ENCODE measurements around the gene NTM.

Gene NTM

DNA sequence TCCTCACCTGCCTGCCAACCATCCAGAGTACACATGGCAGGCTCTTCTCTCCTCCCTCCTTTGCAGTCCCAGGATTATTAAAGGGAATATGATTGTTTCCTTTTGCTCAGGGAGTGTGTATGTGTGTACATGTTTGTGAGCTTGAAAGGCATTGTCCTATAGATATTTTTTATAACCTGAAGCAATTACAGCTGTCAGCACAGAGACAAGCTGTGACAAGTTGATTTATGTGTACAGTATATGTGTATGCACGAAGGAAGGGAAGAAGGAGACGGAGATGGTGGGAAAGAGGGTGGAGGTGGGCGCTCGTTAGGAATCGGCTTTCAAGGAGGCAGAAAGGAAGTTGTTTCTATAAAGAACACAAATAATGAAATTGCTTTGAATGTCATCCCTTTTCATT, 537.0 kb downstream of the NTM start:
- Histone ChIP-seq H3F3A (ENCODE audit: low read depth) (no peaks in the 10 kb centered on the region), H3K4me2 (ENCODE audit: low read depth, low read length, poor library complexity, severe bottlenecking) (no peak overlapping the region), H3K27me3 (ENCODE audit: insufficient read depth, low read length, poor library complexity, severe bottlenecking) (no peaks in the 10 kb centered on the region), H3K4me1 (ENCODE audit: insufficient read depth, low read length, poor library complexity, severe bottlenecking) (no peaks in the 10 kb centered on the region), H3K9ac (ENCODE audit: low read depth, low read length, poor library complexity, severe bottlenecking) (no peak overlapping the region), H3K9me2 (replicated peaks; ENCODE audit: low read depth, low read length) (no peaks in the 10 kb centered on the region), H2AFZ (ENCODE audit: low read length) (no peak overlapping the region), H3K79me2 (ENCODE audit: insufficient read depth, low read length) (no peaks in the 10 kb centered on the region), H4K20me1 (ENCODE audit: insufficient read depth, low read length, poor library complexity, severe bottlenecking) (no peaks in the 10 kb centered on the region), H3K9me3 (ENCODE audit: insufficient read depth, low read depth, low read length) (no peaks in the 10 kb centered on the region), H3K36me3 (ENCODE audit: insufficient read depth, low read length) (no peaks in the 10 kb centered on the region), H3K4me3 (ENCODE audit: low read length, poor library complexity, severe bottlenecking) (no peak overlapping the region)
- no peak for TF ChIP-seq CTCF (conservative IDR thresholded peaks at IDR 0.05; ENCODE audit: low read length)
- no peak for TF ChIP-seq EZH2phosphoT487 (IDR thresholded peaks at IDR 0.05; ENCODE audit: borderline replicate concordance)

- no peaks in the 10 kb centered on the region for H3K36me3 ChIP-seq (ENCODE audit: insufficient read depth, low read length)
- no peak overlapping the region for H3K9ac ChIP-seq (ENCODE audit: low read depth, low read length, poor library complexity, severe bottlenecking)
- H3K9me2 ChIP-seq (replicated peaks; ENCODE audit: low read depth, low read length), result no peaks in the 10 kb centered on the region
- H3K27me3 ChIP-seq (ENCODE audit: insufficient read depth, low read length, poor library complexity, severe bottlenecking), result no peaks in the 10 kb centered on the region
- no peak for TF ChIP-seq CTCF (conservative IDR thresholded peaks at IDR 0.05; ENCODE audit: low read length)
- no peak for TF ChIP-seq EZH2phosphoT487 (IDR thresholded peaks at IDR 0.05; ENCODE audit: borderline replicate concordance)
- H3K4me1 ChIP-seq (ENCODE audit: insufficient read depth, low read length, poor library complexity, severe bottlenecking), result no peaks in the 10 kb centered on the region
- no peaks in the 10 kb centered on the region for H4K20me1 ChIP-seq (ENCODE audit: insufficient read depth, low read length, poor library complexity, severe bottlenecking)
- no peaks in the 10 kb centered on the region for H3F3A ChIP-seq (ENCODE audit: low read depth)
- no peaks in the 10 kb centered on the region for H3K79me2 ChIP-seq (ENCODE audit: insufficient read depth, low read length)
- no peak overlapping the region for H3K4me3 ChIP-seq (ENCODE audit: low read length, poor library complexity, severe bottlenecking)
- H3K4me2 ChIP-seq (ENCODE audit: low read depth, low read length, poor library complexity, severe bottlenecking), result no peak overlapping the region
- no peak overlapping the region for H2AFZ ChIP-seq (ENCODE audit: low read length)
- H3K9me3 ChIP-seq (ENCODE audit: insufficient read depth, low read depth, low read length), result no peaks in the 10 kb centered on the region
Observed at GRCh38 chr11:131908316-131908715, 537.9 kb downstream of the NTM start.

GRCh38 chr11:131909426-131910177, 539.2 kb downstream of the NTM start:
- no peak overlapping the region for H3K4me3 ChIP-seq (ENCODE audit: low read length, poor library complexity, severe bottlenecking)
- H3K36me3 ChIP-seq (ENCODE audit: insufficient read depth, low read length), result no peaks in the 10 kb centered on the region
- no peak overlapping the region for H2AFZ ChIP-seq (ENCODE audit: low read length)
- no peaks in the 10 kb centered on the region for H3K4me1 ChIP-seq (ENCODE audit: insufficient read depth, low read length, poor library complexity, severe bottlenecking)
- peaks cover 4% of the 10 kb centered on the region for H4K20me1 ChIP-seq (ENCODE audit: insufficient read depth, low read length, poor library complexity, severe bottlenecking)
- no peaks in the 10 kb centered on the region for H3K9me2 ChIP-seq (replicated peaks; ENCODE audit: low read depth, low read length)
- TF ChIP-seq EZH2phosphoT487 (IDR thresholded peaks at IDR 0.05; ENCODE audit: borderline replicate concordance) (no peak), CTCF (conservative IDR thresholded peaks at IDR 0.05; ENCODE audit: low read length) (no peak)
- no peaks in the 10 kb centered on the region for H3F3A ChIP-seq (ENCODE audit: low read depth)
- no peak overlapping the region for H3K4me2 ChIP-seq (ENCODE audit: low read depth, low read length, poor library complexity, severe bottlenecking)
- no peaks in the 10 kb centered on the region for H3K9me3 ChIP-seq (ENCODE audit: insufficient read depth, low read depth, low read length)
- no peaks in the 10 kb centered on the region for H3K79me2 ChIP-seq (ENCODE audit: insufficient read depth, low read length)
- H3K27me3 ChIP-seq (ENCODE audit: insufficient read depth, low read length, poor library complexity, severe bottlenecking), result no peaks in the 10 kb centered on the region
- no peak overlapping the region for H3K9ac ChIP-seq (ENCODE audit: low read depth, low read length, poor library complexity, severe bottlenecking)

Data from Loucy (cell line).